K562 (cell line): ENCODE measurements around the gene PAFAH1B2. TPM values are rescaled to one million over a fixed set of nuclear protein-coding genes. Genes with fewer than 3 reads are reported as not detected.

Source experiments
- CEBPG ChIP-seq, 3 experiments: fragments of 200-800 bp in 1 of 3; sonication (Bioruptor generic) in 1 of 3; sonication (generic) in 1 of 3; formaldehyde crosslinking in 1 of 3; IDR thresholded peaks in 2 of 3; conservative IDR thresholded peaks in 1 of 3; 2 replicates each; pipeline versions ENCODE4 v1.6.1 to v1.8.0; 2016 to 2022; ENCODE audit warnings: missing compliant biosample characterization in 2 of 3, missing genetic modification characterization in 2 of 3, mild to moderate bottlenecking in 1 of 3, missing genetic modification reagents in 1 of 3
- CGGBP1 ChIP-seq: fragments of 250-450 bp; sonication (Bioruptor Pico); IDR thresholded peaks from 2 replicates; pipeline ENCODE4 v1.9.0; 2021; ENCODE audit warnings: mild to moderate bottlenecking
- ELK3 ChIP-seq: fragments of 450-650 bp; formaldehyde crosslinking; IDR thresholded peaks from 2 replicates; pipeline ENCODE4 v1.4.0; 2020; ENCODE audit warnings: mild to moderate bottlenecking
- HNRNPL ChIP-seq: fragments of 200-400 bp; formaldehyde crosslinking; IDR thresholded peaks from 2 replicates; pipeline ENCODE4 v1.6.1; 2017; ENCODE audit warnings: low read depth, mild to moderate bottlenecking, low read length
- MYNN ChIP-seq, 2 experiments: sonication (generic); formaldehyde crosslinking in 1 of 2; IDR thresholded peaks; 2 replicates each; pipeline versions ENCODE4 v1.5.0 to v1.6.1; 2016 to 2020; ENCODE audit warnings: antibody characterized with exemption in 1 of 2, missing genetic modification reagents in 1 of 2
- RERE ChIP-seq: sonication (generic); formaldehyde crosslinking; IDR thresholded peaks from 2 replicates; pipeline ENCODE4 v1.8.0; 2023; ENCODE audit warnings: missing genetic modification reagents, mild to moderate bottlenecking, borderline replicate concordance
- REST ChIP-seq, 2 experiments: fragments of 450-650 bp; formaldehyde crosslinking in 1 of 2; IDR thresholded peaks; 2 replicates each; pipeline versions ENCODE4 v1.4.0 to v1.6.1; 2014 to 2020; ENCODE audit warnings: mild to moderate bottlenecking in 2 of 2, borderline replicate concordance in 1 of 2, low read depth in 1 of 2
- SAP30 ChIP-seq: fragments of 200-600 bp; sonication (generic); IDR thresholded peaks from 2 replicates; pipeline ENCODE4 v1.6.1; 2012; ENCODE audit warnings: borderline replicate concordance, low read depth, mild to moderate bottlenecking, moderate library complexity, low read length, control low read depth, inconsistent platforms; ENCODE audit not compliant: insufficient read depth, poor library complexity, severe bottlenecking
- polyA plus RNA-seq, 8 experiments: library from polyadenylated mRNA; depleted of rRNA in 4 of 8; stranded (reverse) in 5 of 8; unstranded in 3 of 8; fragments of >200 nt; fragmentation: Nextera tagmentation in 2 of 8; fragmentation: Illumina TruSeq in 1 of 8; extraction: Ambion mirVana in 2 of 8; extraction: Trizol in 1 of 8; gene quantifications; 2 replicates each; pipeline versions ENCODE4 v1.2.1 to v1.2.3, GENCODE V29; 2011 to 2014; ENCODE audit warnings: inconsistent platforms in 1 of 8, missing spikeins in 1 of 8
- total RNA-seq, 7 experiments: library from RNA; depleted of rRNA in 6 of 7; stranded (reverse); fragments of >200 nt in 6 of 7; fragmentation: Illumina TruSeq in 2 of 7; extraction: Trizol in 2 of 7; gene quantifications; 2 replicates each; pipeline versions ENCODE4 v1.2.1 to v1.2.3, GENCODE V29; 2011 to 2021; ENCODE audit warnings: low replicate concordance in 1 of 7

Gene PAFAH1B2
- total and polyA plus RNA-seq, 9 of the 15 experiments (the other 6 are each of a cell fraction or from before 2014, with no cell fraction given), result 27.8 to 94.7 (median 64.9) TPM

GRCh38 chr11:117160826-117161225 is 16.7 kb downstream of the PAFAH1B2 start (continued):
- no peak for TF ChIP-seq ELK3 (CRISPR knock-in tag)
- no peak for TF ChIP-seq REST (IDR thresholded peaks at IDR 0.05; ENCODE audit: borderline replicate concordance)
- TF ChIP-seq REST (CRISPR knock-in tag; IDR thresholded peaks at IDR 0.05; ENCODE audit: low read depth), result no peak
- TF ChIP-seq CGGBP1, result no peak
- no peak for TF ChIP-seq HNRNPL
- TF ChIP-seq SAP30, result no peak
- TF ChIP-seq RERE, result no peak
- TF ChIP-seq CEBPG (CRISPR knock-in tag; IDR thresholded peaks at IDR 0.05), result peak; percentile 50; the same call in 1 of the 2 replicates
- peak in 1 of 2 experiments; percentile 61; a peak in 2 of 4 replicates for TF ChIP-seq CEBPG (tag; conservative IDR thresholded peaks at IDR 0.05 in 1 of 2, IDR thresholded peaks at IDR 0.05 in 1 of 2)
- TF ChIP-seq MYNN (IDR thresholded peaks at IDR 0.05), result no peak
- no peak for TF ChIP-seq MYNN (CRISPR knock-in tag; IDR thresholded peaks at IDR 0.05)
